ENCODE measurements around the gene TMPRSS9. TPM values are rescaled to one million over a fixed set of nuclear protein-coding genes. Genes with fewer than 3 reads are reported as not detected.

The TMPRSS9 gene
- total RNA-seq, 1 experiment from 2014 or later, result not detected

DNA sequence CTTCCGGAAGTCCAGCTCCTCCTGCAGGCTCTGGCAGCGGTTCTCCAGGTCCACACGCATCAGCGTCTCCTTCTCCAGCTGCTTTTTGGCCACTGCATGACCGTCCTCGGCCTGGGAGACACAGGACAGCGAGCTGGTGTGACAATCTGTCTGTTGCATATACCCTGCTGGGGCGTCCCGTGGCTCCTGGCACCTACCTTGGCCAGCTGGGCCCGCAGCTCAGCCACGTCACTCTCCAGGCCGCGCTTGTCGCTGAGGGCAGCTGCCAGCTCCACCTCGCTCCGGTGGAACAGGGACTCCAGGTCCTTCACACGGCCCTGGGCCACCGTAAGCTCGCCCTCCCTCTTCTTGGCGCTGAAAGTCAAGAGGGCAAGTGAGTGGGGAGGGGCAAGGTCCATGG, 78.1 kb downstream of the TMPRSS9 start:
- peaks cover 16% of the 10 kb centered on the region; the same call in 1 of the 2 replicates for H3K36me3 ChIP-seq (ENCODE audit: low read depth, low read length)
- no peak overlapping the region for H3K9ac ChIP-seq (ENCODE audit: low read length)
- no peak overlapping the region for H3K27ac ChIP-seq (ENCODE audit: low read length)
- H2AFZ ChIP-seq (ENCODE audit: low read length), result no peak overlapping the region
- intact Hi-C loops (cut with micrococcal nuclease), result no loop called here
- H3K9me2 ChIP-seq (replicated peaks; ENCODE audit: low read length), result no peaks in the 10 kb centered on the region
- peaks cover 31% of the 10 kb centered on the region for H3K79me2 ChIP-seq (ENCODE audit: low read length)
- ChIA-PET POLR2A (ENCODE audit: unreplicated experiment) (no interaction called here), CTCF (no interaction called here)
- H3K4me3 ChIP-seq (ENCODE audit: low read length), result no peak overlapping the region
- DNase-seq, result no peak
- H3F3A ChIP-seq (ENCODE audit: low read length, unreplicated experiment), result no peaks in the 10 kb centered on the region
- no TSS peak for BruUV-seq (replicated peaks)
- no peaks in the 10 kb centered on the region for H3K4me1 ChIP-seq (ENCODE audit: insufficient read depth, low read length)
- no peak for TF ChIP-seq EZH2 (IDR thresholded peaks at IDR 0.05; ENCODE audit: low read length, unreplicated experiment)
- TF ChIP-seq EZH2phosphoT487 (IDR thresholded peaks at IDR 0.05; ENCODE audit: borderline replicate concordance, low read length), result no peak
- H3K27me3 ChIP-seq (ENCODE audit: low read length), result no peaks in the 10 kb centered on the region
- no peaks in the 10 kb centered on the region for H3K9me3 ChIP-seq (ENCODE audit: low read length)
- ATAC-seq, result no peak
- no peaks in the 10 kb centered on the region for H4K20me1 ChIP-seq (ENCODE audit: low read length)
- no peak overlapping the region for H3K4me2 ChIP-seq (ENCODE audit: low read length)

DNA sequence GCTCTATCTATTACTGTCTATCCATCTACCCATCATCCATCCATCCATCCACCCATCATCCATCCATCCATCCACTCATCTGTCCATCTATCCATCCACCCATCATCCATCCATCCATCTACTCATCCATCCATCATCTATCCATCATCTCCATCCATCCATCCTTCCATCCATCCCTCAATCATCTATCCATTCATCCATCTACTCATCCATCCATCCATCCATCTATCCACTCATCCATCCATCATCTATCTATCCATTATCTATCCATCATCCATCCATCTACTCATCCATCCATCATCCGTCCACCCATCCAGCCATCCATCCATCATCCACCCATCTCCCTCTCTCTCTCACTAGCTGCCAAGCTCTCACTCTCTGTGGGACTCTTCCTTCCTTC, 80.5 kb downstream of the TMPRSS9 start:
- TF ChIP-seq, protein P1, sequence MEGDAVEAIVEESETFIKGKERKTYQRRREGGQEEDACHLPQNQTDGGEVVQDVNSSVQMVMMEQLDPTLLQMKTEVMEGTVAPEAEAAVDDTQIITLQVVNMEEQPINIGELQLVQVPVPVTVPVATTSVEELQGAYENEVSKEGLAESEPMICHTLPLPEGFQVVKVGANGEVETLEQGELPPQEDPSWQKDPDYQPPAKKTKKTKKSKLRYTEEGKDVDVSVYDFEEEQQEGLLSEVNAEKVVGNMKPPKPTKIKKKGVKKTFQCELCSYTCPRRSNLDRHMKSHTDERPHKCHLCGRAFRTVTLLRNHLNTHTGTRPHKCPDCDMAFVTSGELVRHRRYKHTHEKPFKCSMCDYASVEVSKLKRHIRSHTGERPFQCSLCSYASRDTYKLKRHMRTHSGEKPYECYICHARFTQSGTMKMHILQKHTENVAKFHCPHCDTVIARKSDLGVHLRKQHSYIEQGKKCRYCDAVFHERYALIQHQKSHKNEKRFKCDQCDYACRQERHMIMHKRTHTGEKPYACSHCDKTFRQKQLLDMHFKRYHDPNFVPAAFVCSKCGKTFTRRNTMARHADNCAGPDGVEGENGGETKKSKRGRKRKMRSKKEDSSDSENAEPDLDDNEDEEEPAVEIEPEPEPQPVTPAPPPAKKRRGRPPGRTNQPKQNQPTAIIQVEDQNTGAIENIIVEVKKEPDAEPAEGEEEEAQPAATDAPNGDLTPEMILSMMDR (conservative IDR thresholded peaks at IDR 0.05; ENCODE audit: low read depth, low read length), result no peak
- TF ChIP-seq EZH2 (IDR thresholded peaks at IDR 0.05; ENCODE audit: low read length, unreplicated experiment) (no peak), EZH2phosphoT487 (IDR thresholded peaks at IDR 0.05; ENCODE audit: borderline replicate concordance, low read length) (no peak)
- no peaks in the 10 kb centered on the region for H3K27me3 ChIP-seq (ENCODE audit: low read length)
- no peaks in the 10 kb centered on the region for H3F3A ChIP-seq (ENCODE audit: low read length, unreplicated experiment)
- ATAC-seq (no peak), DNase-seq (no peak)
- no peaks in the 10 kb centered on the region for H3K9me3 ChIP-seq (ENCODE audit: low read length)
- no TSS peak for BruUV-seq (replicated peaks)
- no peaks in the 10 kb centered on the region for H3K4me1 ChIP-seq (ENCODE audit: insufficient read depth, low read length)
- intact Hi-C loops (cut with micrococcal nuclease), result no loop called here
- no peak overlapping the region for H3K4me2 ChIP-seq (ENCODE audit: low read length)
- peaks cover 50% of the 10 kb centered on the region for H3K79me2 ChIP-seq (ENCODE audit: low read length)
- H2AFZ ChIP-seq (ENCODE audit: low read length), result no peak overlapping the region
- no peaks in the 10 kb centered on the region for H4K20me1 ChIP-seq (ENCODE audit: low read length)
- H3K36me3 ChIP-seq (ENCODE audit: low read depth, low read length), result peaks cover 12% of the 10 kb centered on the region; the same call in 1 of the 2 replicates
- H3K9me2 ChIP-seq (replicated peaks; ENCODE audit: low read length), result no peaks in the 10 kb centered on the region
- no peak overlapping the region for H3K27ac ChIP-seq (ENCODE audit: low read length)
- no peak overlapping the region for H3K9ac ChIP-seq (ENCODE audit: low read length)
- POLR2A ChIA-PET (ENCODE audit: unreplicated experiment), result no interaction called here
- H3K4me3 ChIP-seq (ENCODE audit: low read length), result no peak overlapping the region
- CTCF ChIA-PET, result no interaction called here

DNA sequence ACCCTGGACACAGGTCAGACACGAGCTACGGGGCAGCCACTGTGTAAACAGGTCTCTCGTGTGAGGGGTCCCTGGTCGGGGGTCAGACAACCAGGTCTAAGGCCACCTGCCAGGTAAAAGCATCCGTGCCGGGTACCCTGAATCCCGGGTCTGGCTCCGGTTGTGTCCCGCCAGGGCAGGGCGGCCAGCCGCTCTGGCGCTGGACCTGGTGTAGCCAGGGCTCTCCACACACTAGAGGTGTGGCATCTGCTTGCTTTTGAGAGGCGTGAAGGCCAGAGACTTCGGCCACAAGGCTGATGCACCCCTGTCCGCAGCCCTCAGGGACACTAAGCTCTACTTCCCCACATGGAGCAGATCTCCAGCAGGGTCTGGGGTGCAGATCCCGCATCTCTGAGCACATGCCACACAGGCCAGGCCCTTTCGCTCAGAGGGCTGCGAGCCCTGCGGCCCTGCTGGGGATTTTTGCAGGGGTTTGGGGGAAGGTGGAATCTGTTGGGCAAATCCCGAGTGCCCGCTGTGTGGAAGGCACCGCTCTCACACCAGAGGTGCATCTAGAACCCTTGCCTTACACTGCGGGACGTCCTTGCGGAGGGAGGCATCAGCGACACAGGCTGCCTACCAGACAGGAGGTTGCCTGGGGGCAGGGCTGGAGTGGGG, 81.2 kb downstream of the TMPRSS9 start:
- TF ChIP-seq EZH2phosphoT487 (IDR thresholded peaks at IDR 0.05; ENCODE audit: borderline replicate concordance, low read length) (no peak), EZH2 (IDR thresholded peaks at IDR 0.05; ENCODE audit: low read length, unreplicated experiment) (no peak)
- TF ChIP-seq, protein P1 (conservative IDR thresholded peaks at IDR 0.05; ENCODE audit: low read depth, low read length), result no peak
- ChIA-PET POLR2A (ENCODE audit: unreplicated experiment) (no interaction called here), CTCF (no interaction called here)

More for the DNA sequence above, 81.2 kb downstream of the TMPRSS9 start:
- H4K20me1 ChIP-seq (ENCODE audit: low read length), result no peaks in the 10 kb centered on the region
- no peaks in the 10 kb centered on the region for H3K4me1 ChIP-seq (ENCODE audit: insufficient read depth, low read length)
- H3K36me3 ChIP-seq (ENCODE audit: low read depth, low read length), result peaks cover 12% of the 10 kb centered on the region; the same call in 1 of the 2 replicates
- no peaks in the 10 kb centered on the region for H3K27me3 ChIP-seq (ENCODE audit: low read length)
- no peak overlapping the region for H3K9ac ChIP-seq (ENCODE audit: low read length)
- H3K4me3 ChIP-seq (ENCODE audit: low read length), result no peak overlapping the region
- no peaks in the 10 kb centered on the region for H3K9me3 ChIP-seq (ENCODE audit: low read length)
- ATAC-seq (no peak), DNase-seq (no peak)
- BruUV-seq (replicated peaks), result no TSS peak
- no peak overlapping the region for H2AFZ ChIP-seq (ENCODE audit: low read length)
- no peaks in the 10 kb centered on the region for H3F3A ChIP-seq (ENCODE audit: low read length, unreplicated experiment)
- peaks cover 52% of the 10 kb centered on the region for H3K79me2 ChIP-seq (ENCODE audit: low read length)
- H3K9me2 ChIP-seq (replicated peaks; ENCODE audit: low read length), result no peaks in the 10 kb centered on the region
- H3K4me2 ChIP-seq (ENCODE audit: low read length), result no peak overlapping the region
- H3K27ac ChIP-seq (ENCODE audit: low read length), result no peak overlapping the region
- intact Hi-C loops (cut with micrococcal nuclease), result no loop called here

Data from PC-3 (cell line).